HG03442 (cell line): Measurements from ENCODE around the gene TOR3A.

ENCODE experiments used
- ATAC-seq: cut with Tn5 transposase; IDR thresholded peaks from one replicate; pipeline ENCODE4 v1.9.1; 2021; ENCODE audit warnings: mild to moderate bottlenecking, moderate library complexity; ENCODE audit not compliant: unreplicated experiment

The TOR3A gene

GRCh38 chr1:179061360-179062282 lies 20.2 kb upstream of the TOR3A start:
- ATAC-seq: no peak

GRCh38 chr1:179066471-179066870 lies 15.4 kb upstream of the TOR3A start:
- ATAC-seq: no peak

GRCh38 chr1:179077396-179077795 lies 4.5 kb upstream of the TOR3A start:
- ATAC-seq: no peak

- no peak for ATAC-seq
These were observed 2.6 kb upstream of the TOR3A start for GRCh38 chr1:179079113-179079761.

- ATAC-seq: no peak
These were observed 794 bp upstream of the TOR3A start for GRCh38 chr1:179080866-179081686.

- ATAC-seq: peak; percentile 18
These were observed 596 bp downstream of the TOR3A start for GRCh38 chr1:179082333-179082998.

GRCh38 chr1:179082999-179083335 lies 1.1 kb downstream of the TOR3A start:
- ATAC-seq: no peak

- no peak for ATAC-seq
These were observed 1.7 kb downstream of the TOR3A start for GRCh38 chr1:179083533-179083932.

- ATAC-seq: no peak
These were observed 5.8 kb downstream of the TOR3A start for GRCh38 chr1:179087665-179088064.

- no peak for ATAC-seq
These were observed 8.1 kb downstream of the TOR3A start for GRCh38 chr1:179089827-179090482.

- ATAC-seq: no peak
These were observed 8.7 kb downstream of the TOR3A start for GRCh38 chr1:179090522-179090921.

GRCh38 chr1:179090923-179091322 lies 9.1 kb downstream of the TOR3A start:
- ATAC-seq: no peak

- no peak for ATAC-seq
These were observed 9.9 kb downstream of the TOR3A start for GRCh38 chr1:179091691-179092165.

- ATAC-seq: no peak
These were observed 11.1 kb downstream of the TOR3A start for GRCh38 chr1:179092896-179093461.

GRCh38 chr1:179094818-179095217 lies 12.9 kb downstream of the TOR3A start:
- no peak for ATAC-seq

- ATAC-seq: no peak
These were observed 13.5 kb downstream of the TOR3A start for GRCh38 chr1:179095377-179095776.

GRCh38 chr1:179095924-179096323 lies 14.1 kb downstream of the TOR3A start:
- no peak for ATAC-seq

- no peak for ATAC-seq
These were observed 18.0 kb downstream of the TOR3A start for GRCh38 chr1:179099891-179100290.

GRCh38 chr1:179101566-179101965 lies 19.7 kb downstream of the TOR3A start:
- no peak for ATAC-seq

GRCh38 chr1:179103999-179104398 lies 22.1 kb downstream of the TOR3A start:
- no peak for ATAC-seq
